NCI-H69 (cell line): ENCODE results near the gene RPN2.

Experiments
- DNase-seq: peaks from one replicate; lab custom pipeline; 2025; lab: John Stamatoyannopoulos, UW

The RPN2 gene

GRCh38 chr20:37267667-37268313 lies 88.7 kb downstream of the RPN2 start:
- no peak for DNase-seq

GRCh38 chr20:37270576-37271420 lies 91.7 kb downstream of the RPN2 start:
- no peak for DNase-seq

GRCh38 chr20:37271421-37271768 lies 92.3 kb downstream of the RPN2 start:
- DNase-seq: no peak

GRCh38 chr20:37273988-37274387 lies 94.9 kb downstream of the RPN2 start:
- DNase-seq: no peak

- DNase-seq: no peak
Observed at GRCh38 chr20:37274851-37275524, 95.9 kb downstream of the RPN2 start.

- DNase-seq: peak; percentile 69
Observed at GRCh38 chr20:37276494-37277252, 97.5 kb downstream of the RPN2 start.

- DNase-seq: no peak
Observed at GRCh38 chr20:37277253-37277593, 98.1 kb downstream of the RPN2 start.

GRCh38 chr20:37278966-37279590 lies 99.9 kb downstream of the RPN2 start:
- no peak for DNase-seq

- no peak for DNase-seq
Observed at GRCh38 chr20:37279820-37280219, 100.7 kb downstream of the RPN2 start.

- DNase-seq: no peak
Observed at GRCh38 chr20:37280403-37280802, 101.3 kb downstream of the RPN2 start.

GRCh38 chr20:37282556-37282955 lies 103.4 kb downstream of the RPN2 start:
- DNase-seq: no peak

GRCh38 chr20:37283530-37284195 lies 104.5 kb downstream of the RPN2 start:
- DNase-seq: no peak

- no peak for DNase-seq
Observed at GRCh38 chr20:37284691-37285161, 105.6 kb downstream of the RPN2 start.

- no peak for DNase-seq
Observed at GRCh38 chr20:37285664-37286374, 106.7 kb downstream of the RPN2 start.

- no peak for DNase-seq
Observed at GRCh38 chr20:37288091-37288490, 109.0 kb downstream of the RPN2 start.

- no peak for DNase-seq
Observed at GRCh38 chr20:37290158-37290810, 111.2 kb downstream of the RPN2 start.
